PFSK-1 (cell line): ENCODE data around the gene OR13J1.

Experiments
- FOXP2 ChIP-seq: optimal IDR thresholded peaks from 2 replicates; pipeline ENCODE3; 2011; ENCODE audit warnings: borderline replicate concordance, control low read depth, inconsistent platforms; ENCODE audit not compliant: insufficient read depth; ENCODE audit errors: extremely low read length, extremely low read depth
- POLR2AphosphoS5 ChIP-seq: IDR thresholded peaks from 2 replicates; pipeline ENCODE4 v1.6.1; 2012; ENCODE audit warnings: low read depth, mild to moderate bottlenecking, control low read depth, low read length, moderate library complexity
- REST ChIP-seq, 2 experiments: IDR thresholded peaks; 2 replicates each; pipeline versions ENCODE4 v1.6.1 to v1.8.0; 2011 to 2012; ENCODE audit warnings: low read depth in 2 of 2, low read length in 2 of 2, control low read depth in 1 of 2, inconsistent platforms in 1 of 2, mild to moderate bottlenecking in 1 of 2, moderate library complexity in 1 of 2; ENCODE audit not compliant: insufficient read depth in 1 of 2
- SIN3A ChIP-seq: IDR thresholded peaks from 2 replicates; pipeline ENCODE4 v1.6.1; 2012; ENCODE audit warnings: mild to moderate bottlenecking, low read length, moderate library complexity, borderline replicate concordance; ENCODE audit not compliant: insufficient read depth
- TAF1 ChIP-seq: IDR thresholded peaks from 2 replicates; pipeline ENCODE4 v1.6.1; 2012; ENCODE audit warnings: low read length, control low read depth, borderline replicate concordance; ENCODE audit not compliant: insufficient read depth

Gene OR13J1

GRCh38 chr9:35904338-35904737, 34.1 kb upstream of the OR13J1 start:
- TF ChIP-seq REST (IDR thresholded peaks at IDR 0.05; ENCODE audit: insufficient read depth in 1 of 2, low read depth in 2 of 2, low read length in 2 of 2) (no peak), FOXP2 (no peak), SIN3A (no peak), POLR2AphosphoS5 (no peak), TAF1 (no peak)

GRCh38 chr9:35903049-35903448, 32.8 kb upstream of the OR13J1 start:
- TF ChIP-seq REST (IDR thresholded peaks at IDR 0.05; ENCODE audit: insufficient read depth in 1 of 2, low read depth in 2 of 2, low read length in 2 of 2) (no peak), SIN3A (no peak), POLR2AphosphoS5 (no peak), TAF1 (no peak), FOXP2 (no peak)

GRCh38 chr9:35899021-35899420, 28.8 kb upstream of the OR13J1 start:
- TF ChIP-seq POLR2AphosphoS5 (no peak), FOXP2 (no peak), SIN3A (no peak), REST (IDR thresholded peaks at IDR 0.05; ENCODE audit: insufficient read depth in 1 of 2, low read depth in 2 of 2, low read length in 2 of 2) (no peak), TAF1 (no peak)

- TF ChIP-seq FOXP2 (no peak), TAF1 (no peak), REST (IDR thresholded peaks at IDR 0.05; ENCODE audit: insufficient read depth in 1 of 2, low read depth in 2 of 2, low read length in 2 of 2) (no peak), SIN3A (no peak), POLR2AphosphoS5 (no peak)
These were observed 28.1 kb upstream of the OR13J1 start for GRCh38 chr9:35898337-35898736.

GRCh38 chr9:35896570-35896969, 26.4 kb upstream of the OR13J1 start:
- TF ChIP-seq REST (IDR thresholded peaks at IDR 0.05; ENCODE audit: insufficient read depth in 1 of 2, low read depth in 2 of 2, low read length in 2 of 2): no peak
- no peak for TF ChIP-seq FOXP2
- no peak for TF ChIP-seq TAF1
- TF ChIP-seq SIN3A: no peak
